ENCODE measurements around the gene SNX3.

DNA sequence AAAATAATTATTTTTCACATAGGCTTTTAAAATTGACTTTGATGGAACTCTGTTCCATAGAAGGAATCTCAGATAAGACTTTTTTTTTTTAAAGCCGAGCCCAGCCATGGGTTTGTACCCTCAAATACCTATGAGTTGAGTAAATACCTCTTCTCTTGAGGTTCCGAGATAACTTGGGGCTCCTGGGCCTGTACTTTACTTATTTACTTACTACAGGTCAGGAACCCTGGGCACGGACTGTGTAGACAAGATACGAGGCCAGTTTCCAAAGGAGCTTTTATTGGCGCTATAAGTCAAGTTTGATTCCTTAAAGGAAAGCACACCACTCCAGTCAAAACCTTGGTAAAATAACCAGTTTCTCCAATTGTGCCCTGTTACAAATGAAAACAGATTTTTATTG, 41.5 kb upstream of the SNX3 start:
- no peak for TF ChIP-seq CTCF (conservative IDR thresholded peaks at IDR 0.05)
- no peak for TF ChIP-seq EZH2 (IDR thresholded peaks at IDR 0.05; ENCODE audit: low read depth)
